GM21528 (cell line): ENCODE measurements around the gene KDELR3.
"Not testable (repeated sequence)": the region's sequence is repeated elsewhere in the genome, so short reads cannot be mapped to it uniquely, and the experiment has no call there.

Experiments
- ATAC-seq: cut with Tn5 transposase; IDR thresholded peaks from one replicate; pipeline ENCODE4 v1.9.1; 2021; ENCODE audit warnings: mild to moderate bottlenecking, moderate library complexity; ENCODE audit not compliant: unreplicated experiment, low FRiP score

KDELR3 gene

DNA sequence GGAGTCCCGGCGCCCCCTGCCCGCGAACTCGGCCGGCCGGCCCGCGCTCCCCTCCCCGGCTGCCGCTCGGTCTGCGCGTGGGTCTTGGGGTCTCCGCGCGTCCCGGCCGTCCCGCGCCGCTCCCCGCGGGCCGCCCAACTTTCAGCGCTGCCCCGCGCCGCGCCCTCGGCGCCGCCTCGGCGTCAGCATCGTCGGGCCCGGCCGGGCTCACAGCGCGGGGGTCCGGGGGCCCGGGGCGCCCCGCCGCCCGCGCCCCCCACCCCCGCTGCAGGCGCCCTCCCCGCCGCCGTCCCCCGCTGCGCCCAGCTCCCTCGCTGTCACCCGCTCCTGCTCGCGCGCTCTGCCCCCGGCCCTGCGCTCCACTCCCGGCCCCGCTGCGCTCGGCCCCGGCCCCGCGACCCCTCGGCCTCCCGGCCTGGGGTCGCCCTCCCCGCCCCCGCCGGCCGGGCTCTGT, 12.8 kb upstream of the KDELR3 start, which contains the start of gene KCNJ4:
Gene KCNJ4 (minus strand): TSS at position 124 of the 454 bp plus-strand sequence. CDS start 27,067 bp downstream, outside the sequence.
- no peak for ATAC-seq

DNA sequence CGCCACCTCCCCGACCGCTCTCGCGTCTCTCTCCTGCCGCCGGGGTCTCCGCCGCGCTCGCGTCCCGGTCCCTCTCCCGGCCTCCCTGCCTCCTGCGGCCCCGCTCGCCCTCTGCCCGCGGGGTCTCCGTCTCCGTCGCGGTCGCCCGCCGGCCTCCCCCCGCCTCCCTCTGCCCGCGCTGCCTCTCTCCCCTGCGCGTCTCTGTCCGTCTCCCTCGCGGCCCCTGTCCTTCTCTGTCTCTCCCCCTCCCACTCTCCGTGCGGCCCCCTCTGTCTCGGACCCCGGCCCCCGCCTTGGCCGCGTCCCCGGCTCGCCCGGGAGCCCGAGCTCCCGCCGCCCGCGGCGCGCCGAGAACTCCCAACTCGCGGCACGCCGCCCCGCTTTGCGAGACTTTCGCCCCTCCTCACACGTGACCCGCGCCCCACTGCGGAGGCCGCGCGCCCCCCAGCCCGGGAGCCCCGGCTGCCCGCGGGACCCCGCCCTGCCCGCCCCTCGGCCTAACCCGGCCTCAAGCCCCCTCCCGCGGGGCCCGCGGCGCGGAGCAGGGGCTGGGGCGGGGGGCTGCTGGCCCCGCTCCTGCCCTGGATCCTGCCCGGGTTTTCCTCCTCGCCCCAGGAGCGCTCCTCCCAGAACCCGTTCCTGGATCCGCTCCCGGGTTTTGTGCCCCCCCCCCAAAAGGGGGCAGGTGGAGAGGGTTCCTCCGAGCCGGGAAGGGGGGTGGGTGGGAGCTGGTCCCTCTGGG, 12.2 kb upstream of the KDELR3 start:
- ATAC-seq, result no peak

DNA sequence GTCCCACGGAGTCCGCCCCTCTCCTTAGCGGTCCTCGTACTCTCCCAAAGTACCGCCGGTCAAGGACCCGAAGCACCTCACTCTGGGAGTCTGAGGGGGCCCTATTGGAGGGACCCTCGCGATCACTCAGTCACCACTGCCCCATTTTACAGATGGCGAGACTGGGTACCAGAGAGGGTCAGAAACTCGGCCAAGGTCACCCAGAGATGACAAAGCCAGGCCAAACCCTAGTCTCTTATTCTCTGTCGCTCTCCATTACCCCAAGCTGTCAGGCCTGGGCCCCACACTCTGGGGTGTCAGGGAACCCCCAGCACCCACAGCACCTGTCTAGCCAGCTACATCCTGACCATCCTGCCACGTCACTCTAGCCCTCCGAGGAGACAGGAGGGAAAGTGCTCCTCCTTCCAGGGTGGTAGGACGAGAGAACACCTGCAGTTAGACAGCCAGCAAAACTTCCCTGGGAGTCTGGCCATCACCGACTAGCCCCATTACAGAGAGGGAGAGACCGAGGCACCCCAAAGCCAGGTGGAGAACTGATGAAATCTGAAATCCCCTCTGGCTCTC, 11.5 kb upstream of the KDELR3 start:
- no peak for ATAC-seq

DNA sequence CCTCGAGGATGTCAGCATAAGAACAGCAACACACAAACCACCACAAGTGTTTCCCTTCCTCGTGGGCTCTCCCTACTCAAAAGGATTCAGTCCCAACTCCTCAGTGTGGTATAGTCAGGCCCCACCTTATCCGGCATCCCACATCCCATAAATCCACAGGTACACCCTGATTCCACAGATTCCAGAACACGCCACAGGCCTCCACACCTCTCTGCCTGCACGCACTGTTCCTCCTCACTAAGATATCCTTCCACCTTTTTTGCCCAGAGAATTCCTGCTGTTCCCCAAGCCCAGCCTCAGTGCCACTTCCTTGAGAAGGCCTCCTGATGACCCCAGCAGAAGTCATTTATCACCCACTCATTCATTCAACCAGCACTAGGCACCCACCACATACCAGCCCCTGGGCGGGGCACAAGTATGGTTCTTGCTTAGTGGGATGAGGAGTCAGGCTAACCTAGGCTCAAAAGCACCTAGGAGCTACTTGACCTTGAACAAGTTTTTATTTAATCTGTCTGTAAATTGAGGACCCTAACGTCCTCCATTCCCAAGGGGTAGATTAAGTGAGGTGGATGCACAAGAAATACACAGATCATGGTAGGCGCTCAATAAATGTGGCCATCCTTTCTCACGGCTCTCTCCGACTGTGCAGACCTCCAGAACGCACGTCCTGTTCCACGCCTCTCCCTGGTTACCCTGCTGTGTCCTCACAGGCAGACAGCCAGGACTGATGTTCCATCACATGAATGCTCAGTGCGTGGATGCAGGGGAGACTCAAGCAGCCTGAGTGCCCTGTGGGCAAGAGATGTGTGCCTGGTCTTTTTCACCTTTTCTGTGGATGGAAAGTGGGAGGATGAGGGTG, 10.8 kb upstream of the KDELR3 start:
- no peak for ATAC-seq

DNA sequence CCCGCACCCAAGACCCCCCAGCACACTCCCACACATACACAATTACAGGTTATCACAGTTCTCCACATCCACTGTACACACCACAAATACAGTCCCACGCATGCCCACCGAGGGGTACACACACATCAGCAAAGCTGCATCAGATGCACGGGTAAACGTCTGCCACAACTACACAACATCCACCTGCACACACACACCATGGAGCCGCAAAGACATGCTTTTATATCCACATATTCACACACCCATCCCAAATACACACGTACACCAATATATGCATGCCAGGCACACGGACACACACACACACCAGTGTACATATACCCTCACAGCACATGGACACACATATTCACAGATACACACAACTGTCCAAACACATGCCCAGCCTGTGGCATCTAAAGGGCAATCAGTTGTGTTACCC, 7.5 kb upstream of the KDELR3 start:
- no peak for ATAC-seq

DNA sequence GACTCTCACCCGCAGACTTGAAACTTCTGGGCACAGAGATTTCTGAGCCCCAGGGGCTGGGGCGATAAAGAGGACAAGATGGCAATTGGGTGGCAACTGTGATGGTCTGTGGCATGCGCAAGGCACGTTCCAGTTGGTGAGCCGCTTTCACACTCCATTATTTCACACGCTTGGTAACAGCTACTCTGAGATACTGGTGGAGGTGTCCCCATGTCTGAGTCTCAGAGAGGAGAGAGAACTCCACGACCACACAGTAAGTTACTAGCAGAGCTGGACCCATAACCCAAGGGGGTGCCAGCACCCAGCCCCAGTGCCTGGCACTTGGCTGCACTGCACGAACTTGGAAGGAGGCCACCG, 6.9 kb upstream of the KDELR3 start:
- ATAC-seq, result no peak

DNA sequence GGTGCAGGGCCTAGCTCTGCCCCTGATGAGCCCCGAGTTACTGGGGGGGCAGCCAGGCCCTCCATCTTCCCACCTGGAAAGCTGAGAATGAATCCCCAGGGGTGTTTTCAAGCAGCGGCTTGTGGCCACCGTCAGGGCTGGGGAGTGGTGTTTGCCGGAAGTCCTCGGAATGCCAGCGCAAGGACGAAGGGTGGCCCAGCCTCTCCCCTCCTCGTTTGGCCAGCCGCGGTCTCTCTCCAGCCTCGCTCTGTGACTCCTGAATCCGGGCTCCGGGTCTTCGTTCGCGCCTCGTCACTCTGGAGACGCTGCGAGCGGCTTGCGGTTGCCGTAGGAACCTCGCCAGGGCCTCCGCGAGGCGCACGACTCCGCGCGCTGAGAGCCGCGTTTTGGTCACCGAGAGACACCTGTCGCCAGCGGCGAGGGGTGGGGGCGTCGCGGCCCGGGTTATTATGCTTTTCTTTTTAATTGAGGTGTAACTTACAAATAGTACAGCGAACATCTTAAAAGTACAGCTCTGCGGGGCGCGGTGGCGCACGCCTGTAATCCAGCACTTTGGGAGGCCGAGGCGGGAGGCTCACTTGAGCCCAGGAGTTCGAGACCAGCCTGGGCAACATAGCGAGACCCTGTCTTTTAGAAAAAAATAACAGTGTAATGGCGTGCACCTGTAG, 6.3 kb upstream of the KDELR3 start:
- no peak for ATAC-seq

DNA sequence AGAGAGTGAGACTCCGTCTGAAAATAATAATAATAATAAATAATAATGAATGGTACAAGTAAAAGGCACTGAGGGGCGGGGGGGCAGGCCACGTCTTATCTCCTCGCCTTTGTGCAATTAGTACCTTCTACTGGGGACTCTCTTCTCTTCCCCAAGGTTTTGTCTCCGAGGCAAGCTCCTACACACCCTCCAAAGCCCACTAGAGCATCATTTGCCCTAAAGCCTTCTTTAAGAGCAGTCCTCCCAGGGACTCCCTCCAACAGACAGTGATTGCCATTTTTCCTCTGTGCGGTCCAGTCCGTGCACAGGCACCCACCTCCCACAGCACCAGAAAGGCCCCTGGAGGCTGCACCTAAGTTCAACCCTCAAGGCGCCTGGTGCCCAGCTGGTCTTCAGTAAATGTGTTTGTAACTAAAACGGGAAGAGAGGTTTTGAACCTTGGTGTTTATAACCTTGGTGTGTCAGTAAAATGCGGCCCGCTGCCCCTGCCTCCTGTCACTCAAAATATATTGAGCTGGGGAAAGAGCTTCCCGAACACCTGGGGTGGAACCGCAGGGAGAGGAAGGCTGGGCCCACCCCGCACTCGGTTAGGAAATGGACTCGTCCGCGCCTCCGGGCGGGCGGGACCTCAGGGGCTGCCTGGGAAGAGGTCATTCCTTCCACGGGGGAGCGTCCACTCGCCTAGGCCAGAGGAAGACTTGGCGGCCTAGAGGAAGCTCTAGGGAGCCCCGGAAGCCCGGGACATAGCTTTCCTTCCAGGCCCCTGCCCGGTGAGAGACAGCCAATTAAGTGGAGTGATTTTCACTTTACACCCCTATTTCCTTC, 4.7 kb upstream of the KDELR3 start:
- no peak for ATAC-seq

DNA sequence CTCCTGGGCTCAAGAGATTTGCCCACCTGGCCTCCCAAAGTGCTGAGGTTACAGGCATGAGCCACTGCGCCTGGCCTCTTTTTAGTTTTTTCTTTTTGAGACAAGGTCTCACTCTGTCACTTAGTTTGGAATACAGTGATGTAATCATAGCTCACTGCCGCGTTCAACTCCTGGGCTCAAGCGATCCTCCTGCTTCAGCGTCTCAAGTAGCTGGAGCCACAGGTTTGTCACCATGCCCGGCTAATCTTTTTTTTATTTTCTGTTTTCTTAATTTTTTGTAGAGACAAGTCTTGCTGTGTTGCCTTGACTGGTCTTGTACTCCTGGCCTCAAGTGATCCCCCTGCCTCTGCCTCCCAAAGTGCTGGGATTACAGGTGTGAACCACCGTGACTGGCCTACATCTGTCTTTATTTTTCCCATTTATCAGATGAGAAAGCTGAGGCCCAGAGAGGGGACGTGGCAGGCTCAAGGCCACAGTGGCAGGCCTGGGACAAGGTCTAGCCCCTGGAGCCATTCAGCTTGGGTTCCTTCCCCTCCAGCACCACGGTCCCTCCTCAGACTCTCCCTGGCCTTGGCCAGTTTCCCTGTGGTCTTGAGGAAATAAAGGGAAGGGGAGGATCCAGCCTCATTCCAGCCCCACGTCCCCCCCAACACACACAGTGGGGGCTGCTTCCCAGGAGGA, 2.8 kb upstream of the KDELR3 start:
- ATAC-seq, result no peak

DNA sequence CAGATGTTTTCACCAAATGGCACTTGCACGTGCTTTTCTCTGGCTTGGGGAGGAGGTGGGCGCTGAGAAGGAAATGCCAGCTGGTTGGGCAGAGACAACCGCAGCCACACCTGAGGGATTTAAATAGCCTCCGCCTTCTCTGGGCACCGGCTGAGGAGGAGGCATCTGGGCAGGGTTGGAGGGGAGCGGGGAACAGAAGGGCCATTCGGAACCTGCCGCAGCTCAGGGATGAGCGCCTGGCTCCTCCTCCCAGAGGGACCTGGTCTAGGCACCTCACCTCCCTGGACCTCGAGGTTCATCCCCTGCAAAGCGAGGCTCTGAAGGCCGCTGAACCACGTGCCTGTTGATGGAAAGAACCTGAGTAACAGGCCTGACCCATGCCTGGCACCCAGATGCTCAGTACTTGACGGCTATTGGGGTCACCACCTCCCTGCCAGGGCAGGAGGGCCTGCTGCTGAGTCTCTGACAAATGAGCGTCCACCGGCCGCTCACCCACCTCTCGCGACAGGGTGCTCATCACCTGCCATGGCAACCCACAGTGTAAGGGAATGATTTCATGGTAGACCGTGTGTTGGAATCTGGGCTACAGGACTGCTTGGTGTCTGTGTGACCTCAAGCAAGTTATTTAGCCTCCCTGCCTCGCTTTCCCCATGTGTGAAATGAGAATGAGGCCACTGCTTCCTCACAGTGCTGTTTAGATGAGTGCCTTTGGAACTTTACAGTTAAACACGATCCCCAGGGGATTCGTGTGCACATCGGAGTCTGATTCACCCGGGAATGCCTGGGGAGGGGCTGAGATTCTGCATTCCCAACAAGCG, 2.0 kb upstream of the KDELR3 start:
- no peak for ATAC-seq

DNA sequence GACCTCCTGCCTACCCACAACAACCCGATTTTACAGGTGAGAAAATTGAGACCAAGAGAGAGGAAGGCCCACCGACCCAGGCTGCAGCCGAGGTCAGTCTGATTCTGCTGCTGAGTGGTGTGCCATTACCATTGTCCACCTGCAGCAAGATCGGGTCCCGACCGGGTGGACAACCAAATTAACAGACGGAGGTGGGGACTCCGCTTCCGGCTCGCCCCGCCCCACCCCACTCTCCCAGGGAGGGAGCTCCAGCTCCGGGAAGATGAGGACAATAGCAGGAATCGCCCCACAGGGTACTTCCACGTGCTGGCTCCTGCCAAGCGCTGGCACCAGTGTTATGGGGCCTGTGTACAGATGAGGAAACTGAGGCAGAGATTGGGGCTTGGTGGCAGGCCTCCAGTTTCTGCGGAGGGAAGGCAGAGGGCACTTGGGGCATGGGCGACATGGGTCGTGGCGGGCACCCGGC, 425 bp upstream of the KDELR3 start:
- ATAC-seq, result no peak

DNA sequence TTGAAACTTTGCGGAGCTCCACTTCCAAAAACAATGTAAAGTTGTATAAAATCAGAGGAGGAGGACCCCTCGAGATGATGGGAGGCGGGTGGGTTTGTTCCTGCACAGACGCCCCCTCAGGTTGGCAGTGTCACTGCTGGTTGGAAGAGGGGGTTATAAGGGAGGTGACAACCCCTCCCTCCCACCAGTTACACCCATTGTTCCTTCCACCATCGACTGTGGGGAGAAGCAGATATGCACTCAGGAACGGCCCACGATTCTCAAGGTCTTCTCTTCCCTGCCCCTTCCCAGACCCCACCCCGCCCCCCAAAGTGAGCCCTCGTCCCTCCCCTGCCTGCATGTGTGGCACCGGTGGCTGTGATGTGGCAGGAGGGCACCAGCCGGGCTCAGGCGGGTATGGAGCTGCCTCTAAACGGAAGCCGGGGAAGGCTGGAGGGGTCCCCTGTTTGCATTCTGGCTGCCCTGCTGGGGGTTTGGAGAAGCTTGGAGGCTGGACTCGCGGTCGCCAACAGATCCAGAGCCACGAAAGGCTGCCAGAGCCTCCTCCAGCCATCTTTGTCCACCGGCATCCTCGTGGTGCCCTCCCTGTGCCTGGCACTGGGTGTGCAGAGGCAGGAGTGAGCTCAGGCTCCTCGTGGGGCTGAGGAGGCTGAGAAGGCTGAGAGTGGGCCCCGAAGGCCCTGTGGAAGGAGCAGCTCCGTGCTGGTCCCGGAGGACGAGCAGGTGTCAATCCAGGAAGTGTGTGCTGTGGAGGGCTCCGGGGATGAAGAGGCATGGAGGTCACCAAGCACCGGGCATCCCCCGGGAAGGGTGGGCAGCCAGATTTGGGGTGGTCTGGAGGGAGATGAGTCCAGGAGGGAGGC, 778 bp downstream of the KDELR3 start:
- no peak for ATAC-seq

DNA sequence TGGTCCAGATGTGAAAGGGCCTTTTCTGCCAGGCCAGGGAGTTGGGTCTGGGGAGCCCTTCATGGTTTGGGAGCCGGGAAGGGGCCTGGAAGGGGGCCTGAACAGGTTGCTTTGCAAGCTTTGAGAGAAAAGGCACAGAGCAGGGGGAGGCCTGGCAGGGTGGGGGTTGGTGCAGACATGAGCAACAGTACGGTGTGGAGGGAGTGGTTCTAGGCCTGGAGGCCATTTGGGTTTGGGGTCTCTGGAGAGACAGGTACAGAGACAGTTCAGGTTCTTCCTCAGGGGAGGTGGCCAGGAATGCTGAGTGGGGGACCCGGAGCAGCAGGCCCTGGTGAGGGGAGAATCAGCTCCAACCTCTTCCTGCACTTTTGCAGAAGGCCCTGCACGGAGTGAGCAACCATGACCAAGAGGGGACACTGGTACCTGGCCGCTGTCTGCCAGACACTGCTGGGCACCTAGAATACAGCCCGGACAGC, 1.4 kb downstream of the KDELR3 start:
- no peak for ATAC-seq

DNA sequence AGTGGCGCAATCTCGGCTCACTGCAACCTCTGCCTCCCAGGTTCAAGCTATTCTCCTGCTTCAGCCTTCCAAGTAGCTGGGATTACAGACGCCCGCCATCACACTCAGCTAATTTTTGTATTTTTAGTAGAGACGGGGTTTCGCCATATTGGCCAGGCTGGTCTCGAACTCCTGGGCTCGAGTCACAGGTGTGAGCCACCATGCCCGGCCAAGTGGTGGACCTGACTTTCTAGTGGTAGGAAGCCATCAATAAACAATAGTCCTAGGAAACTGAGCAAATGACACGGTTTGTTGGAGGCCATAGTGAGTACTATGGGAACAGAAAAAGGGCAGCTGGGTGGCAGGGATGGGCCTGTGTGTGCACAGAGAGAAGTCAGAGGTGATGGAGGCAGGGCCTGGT, 2.3 kb downstream of the KDELR3 start:
- ATAC-seq, result not testable (repeated sequence)

DNA sequence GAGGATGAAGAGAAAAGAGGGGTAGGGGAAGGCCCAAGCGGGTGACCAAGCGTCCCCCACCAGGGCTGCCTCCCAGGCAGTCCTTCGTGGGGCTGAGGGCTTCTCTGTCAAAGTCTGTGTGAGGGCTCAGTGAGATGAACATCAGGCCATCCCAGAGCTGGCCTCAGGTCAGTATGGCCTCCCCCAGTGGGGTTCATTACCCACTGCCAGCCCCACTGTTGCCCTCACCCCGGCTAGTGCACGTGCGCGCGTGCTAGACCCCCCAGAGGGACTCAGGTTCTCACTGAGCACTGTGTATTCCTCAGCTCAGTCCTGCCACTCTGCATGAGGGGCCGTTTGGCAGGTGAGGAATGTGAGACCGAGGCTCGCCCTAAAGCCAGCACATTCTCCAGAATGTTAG, 3.3 kb downstream of the KDELR3 start:
- ATAC-seq, result no peak

DNA sequence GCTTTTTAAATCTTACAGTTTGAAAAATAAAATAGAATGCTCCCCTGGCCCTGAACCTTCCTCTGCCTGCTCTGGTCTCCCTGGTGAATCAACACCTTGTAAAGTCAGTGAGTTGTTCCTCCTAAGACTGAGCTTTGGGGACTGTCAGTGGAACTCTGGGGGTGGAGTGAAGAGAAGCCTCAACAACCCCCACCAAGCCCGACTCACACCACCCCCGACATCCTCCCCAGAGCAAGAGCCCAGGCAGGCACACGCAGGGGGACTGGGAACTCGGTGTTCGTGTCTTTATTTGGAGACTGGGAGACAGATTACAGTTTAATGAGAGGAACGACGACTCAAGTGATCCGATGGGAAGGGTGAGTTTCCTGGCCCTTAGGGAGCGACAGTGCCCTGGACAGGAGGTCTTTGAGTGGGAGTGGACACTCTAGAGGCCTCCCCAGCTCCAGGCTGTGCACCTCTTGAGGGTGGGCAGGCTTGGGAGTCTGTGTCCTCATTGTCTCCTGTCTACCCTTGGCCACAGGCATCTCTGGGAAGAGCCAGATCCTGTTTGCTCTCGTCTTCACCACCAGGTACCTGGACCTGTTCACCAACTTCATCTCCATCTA, 6.2 kb downstream of the KDELR3 start:
- ATAC-seq, result no peak

DNA sequence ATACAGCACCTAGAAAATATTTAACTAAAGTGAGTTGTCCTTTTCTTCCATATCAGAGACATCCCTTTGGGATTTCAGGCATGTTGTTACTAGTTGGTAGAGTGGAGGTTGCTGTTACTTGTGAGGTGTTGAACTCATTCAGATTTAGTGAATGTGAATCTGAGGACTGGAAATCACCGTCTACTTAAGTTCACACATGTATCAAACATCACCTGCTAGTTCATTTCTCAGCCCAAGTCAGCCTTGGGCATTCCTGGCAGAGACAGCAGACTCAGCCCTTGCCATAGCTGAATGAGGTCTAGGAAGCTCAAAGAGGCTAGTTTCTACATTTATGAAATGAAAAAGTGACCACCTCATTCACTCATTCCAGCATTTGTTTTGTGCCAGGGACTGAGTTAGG, 9.7 kb downstream of the KDELR3 start:
- no peak for ATAC-seq
